ENCODE results near the gene OSBPL1A. TPM values are rescaled to one million over a fixed set of nuclear protein-coding genes. Genes with fewer than 3 reads are reported as not detected.
"Not testable (repeated sequence)": the region's sequence is repeated elsewhere in the genome, so short reads cannot be mapped to it uniquely, and the experiment has no call there.

The OSBPL1A gene
- total RNA-seq, 2 experiments from 2014 or later: 2.4 to 2.7 TPM

- H3K4me1 Mint-ChIP-seq (ENCODE audit: low read depth): no peaks in the 10 kb centered on the region
- no peak overlapping the region for H3K4me3 Mint-ChIP-seq
- no peaks in the 10 kb centered on the region for H3K9me3 Mint-ChIP-seq
- intact Hi-C loops (cut with micrococcal nuclease): no loop called here
- H3K36me3 Mint-ChIP-seq (ENCODE audit: low read depth): no peaks in the 10 kb centered on the region
- DNase-seq: no peak
- H3K27ac Mint-ChIP-seq: no peak overlapping the region
- CTCF ChIA-PET: interaction anchor here (0.6 kb wide), 1 partner anchor 1612 kb away, joined by 4 read pairs; no protein-coding TSS in a partner anchor
- no peaks in the 10 kb centered on the region for H3K27me3 Mint-ChIP-seq (ENCODE audit: low read depth)
Measured at GRCh38 chr18:24160086-24160485, 237.5 kb downstream of the OSBPL1A start.

GRCh38 chr18:24157855-24158254 is 239.8 kb downstream of the OSBPL1A start:
- no peaks in the 10 kb centered on the region for H3K9me3 Mint-ChIP-seq
- intact Hi-C loops (cut with micrococcal nuclease): no loop called here
- H3K4me3 Mint-ChIP-seq: no peak overlapping the region
- H3K36me3 Mint-ChIP-seq (ENCODE audit: low read depth): no peaks in the 10 kb centered on the region
- CTCF ChIA-PET: interaction anchor here (0.6 to 0.7 kb wide), 2 partner anchors 118 to 218 kb away, joined by 3 read pairs; no protein-coding TSS in a partner anchor
- DNase-seq: no peak
- no peak overlapping the region for H3K27ac Mint-ChIP-seq
- H3K27me3 Mint-ChIP-seq (ENCODE audit: low read depth): no peaks in the 10 kb centered on the region
- no peaks in the 10 kb centered on the region for H3K4me1 Mint-ChIP-seq (ENCODE audit: low read depth)

GRCh38 chr18:24153397-24153796 is 244.2 kb downstream of the OSBPL1A start:
- no peak overlapping the region for H3K4me3 Mint-ChIP-seq
- no peaks in the 10 kb centered on the region for H3K36me3 Mint-ChIP-seq (ENCODE audit: low read depth)
- no peaks in the 10 kb centered on the region for H3K27me3 Mint-ChIP-seq (ENCODE audit: low read depth)
- intact Hi-C loops (cut with micrococcal nuclease): no loop called here
- DNase-seq: no peak
- H3K27ac Mint-ChIP-seq: no peak overlapping the region
- CTCF ChIA-PET: no interaction called here
- no peaks in the 10 kb centered on the region for H3K4me1 Mint-ChIP-seq (ENCODE audit: low read depth)
- no peaks in the 10 kb centered on the region for H3K9me3 Mint-ChIP-seq

GRCh38 chr18:24149591-24149990 is 248.0 kb downstream of the OSBPL1A start:
- H3K4me3 Mint-ChIP-seq, CTCF ChIA-PET: not testable (repeated sequence)

GRCh38 chr18:24142376-24142775 is 255.2 kb downstream of the OSBPL1A start:
- intact Hi-C loops (cut with micrococcal nuclease): no loop called here
- DNase-seq: no peak
- Mint-ChIP-seq H3K27me3 (ENCODE audit: low read depth) (peaks cover 11% of the 10 kb centered on the region), H3K4me1 (ENCODE audit: low read depth) (peaks cover 7% of the 10 kb centered on the region), H3K27ac (no peak overlapping the region), H3K36me3 (ENCODE audit: low read depth) (no peaks in the 10 kb centered on the region), H3K4me3 (no peak overlapping the region), H3K9me3 (no peaks in the 10 kb centered on the region)
- CTCF ChIA-PET: no interaction called here

More at GRCh38 chr18:24149591-24149990, 248.0 kb downstream of the OSBPL1A start:
- intact Hi-C loops (cut with micrococcal nuclease); H3K9me3 Mint-ChIP-seq; H3K27ac Mint-ChIP-seq; H3K36me3 Mint-ChIP-seq (ENCODE audit: low read depth); DNase-seq; H3K27me3 Mint-ChIP-seq (ENCODE audit: low read depth); H3K4me1 Mint-ChIP-seq (ENCODE audit: low read depth): not testable (repeated sequence)

GRCh38 chr18:24140697-24141096 is 256.9 kb downstream of the OSBPL1A start:
- Mint-ChIP-seq H3K27me3 (ENCODE audit: low read depth) (peaks cover 11% of the 10 kb centered on the region), H3K36me3 (ENCODE audit: low read depth) (no peaks in the 10 kb centered on the region), H3K4me3 (no peak overlapping the region), H3K27ac (no peak overlapping the region), H3K4me1 (ENCODE audit: low read depth) (peaks cover 7% of the 10 kb centered on the region), H3K9me3 (no peaks in the 10 kb centered on the region)
- CTCF ChIA-PET: no interaction called here
- DNase-seq: no peak
- intact Hi-C loops (cut with micrococcal nuclease): no loop called here

GRCh38 chr18:24138789-24139616 is 258.6 kb downstream of the OSBPL1A start, which contains the start of gene CABYR:
Gene CABYR, plus strand, starts transcription at chr18:24139062. Its CDS starts 4,053 bp downstream, at chr18:24143115.
- Mint-ChIP-seq H3K27me3 (ENCODE audit: low read depth) (peaks cover 11% of the 10 kb centered on the region), H3K4me1 (ENCODE audit: low read depth) (peaks cover 7% of the 10 kb centered on the region), H3K27ac (no peak within 1 kb of the TSS), H3K36me3 (ENCODE audit: low read depth) (no peaks in the 10 kb centered on the region), H3K9me3 (no peaks in the 10 kb centered on the region), H3K4me3 (peak within 1 kb of the TSS; percentile 90)
- CTCF ChIA-PET: interaction anchor here (0.8 to 1.4 kb wide), 6 partner anchors 8 to 597 kb away, joined by 3 to 4 read pairs (median 4); no protein-coding TSS in a partner anchor
- peak; percentile 86 for DNase-seq
- intact Hi-C loops (cut with micrococcal nuclease): loop anchor here (5.0 kb wide), 1 partner anchor 512 kb away; no protein-coding TSS in a partner anchor

GRCh38 chr18:24138409-24138788 is 259.2 kb downstream of the OSBPL1A start:
- Mint-ChIP-seq H3K27ac (no peak overlapping the region), H3K36me3 (ENCODE audit: low read depth) (no peaks in the 10 kb centered on the region), H3K9me3 (no peaks in the 10 kb centered on the region), H3K27me3 (ENCODE audit: low read depth) (peaks cover 11% of the 10 kb centered on the region), H3K4me3 (peak overlapping the region; percentile 90), H3K4me1 (ENCODE audit: low read depth) (peaks cover 7% of the 10 kb centered on the region)
- CTCF ChIA-PET: interaction anchor here (0.8 to 1.4 kb wide), 6 partner anchors 9 to 596 kb away, joined by 3 to 4 read pairs (median 4); no protein-coding TSS in a partner anchor
- no peak for DNase-seq
- intact Hi-C loops (cut with micrococcal nuclease): loop anchor here (5.0 kb wide), 1 partner anchor 511 kb away; no protein-coding TSS in a partner anchor

- intact Hi-C loops (cut with micrococcal nuclease): loop anchor here (5.0 kb wide), 1 partner anchor 510 kb away; no protein-coding TSS in a partner anchor
- H3K27me3 Mint-ChIP-seq (ENCODE audit: low read depth): peaks cover 11% of the 10 kb centered on the region
- no peaks in the 10 kb centered on the region for H3K36me3 Mint-ChIP-seq (ENCODE audit: low read depth)
- CTCF ChIA-PET: interaction anchor here (1.2 kb wide), 1 partner anchor 12 kb away, joined by 4 read pairs; no protein-coding TSS in a partner anchor
- no peak overlapping the region for H3K27ac Mint-ChIP-seq
- peaks cover 7% of the 10 kb centered on the region for H3K4me1 Mint-ChIP-seq (ENCODE audit: low read depth)
- H3K4me3 Mint-ChIP-seq: no peak overlapping the region
- no peaks in the 10 kb centered on the region for H3K9me3 Mint-ChIP-seq
- DNase-seq: no peak
Measured at GRCh38 chr18:24136967-24137373, 260.7 kb downstream of the OSBPL1A start.

GRCh38 chr18:24130494-24130893 is 267.1 kb downstream of the OSBPL1A start:
- CTCF ChIA-PET: interaction anchor here (0.6 kb wide), 1 partner anchor 262 kb away, joined by 4 read pairs; no protein-coding TSS in a partner anchor
- intact Hi-C loops (cut with micrococcal nuclease): no loop called here
- DNase-seq: no peak
- H3K4me3 Mint-ChIP-seq: no peak overlapping the region
- no peaks in the 10 kb centered on the region for H3K4me1 Mint-ChIP-seq (ENCODE audit: low read depth)
- H3K27me3 Mint-ChIP-seq (ENCODE audit: low read depth): no peaks in the 10 kb centered on the region
- H3K9me3 Mint-ChIP-seq: no peaks in the 10 kb centered on the region
- H3K36me3 Mint-ChIP-seq (ENCODE audit: low read depth): peaks cover 9% of the 10 kb centered on the region
- no peak overlapping the region for H3K27ac Mint-ChIP-seq

GRCh38 chr18:24128700-24129099 is 268.9 kb downstream of the OSBPL1A start:
- intact Hi-C loops (cut with micrococcal nuclease): no loop called here
- CTCF ChIA-PET: no interaction called here

GRCh38 chr18:24127735-24128134 is 269.9 kb downstream of the OSBPL1A start:
- Mint-ChIP-seq H3K4me1 (ENCODE audit: low read depth) (no peaks in the 10 kb centered on the region), H3K36me3 (ENCODE audit: low read depth) (peaks cover 12% of the 10 kb centered on the region), H3K4me3 (no peak overlapping the region), H3K27ac (no peak overlapping the region), H3K27me3 (ENCODE audit: low read depth) (no peaks in the 10 kb centered on the region), H3K9me3 (no peaks in the 10 kb centered on the region)
- CTCF ChIA-PET: interaction anchor here (1.2 kb wide), 1 partner anchor 209 kb away, joined by 3 read pairs; no protein-coding TSS in a partner anchor
- intact Hi-C loops (cut with micrococcal nuclease): no loop called here
- no peak for DNase-seq

More at GRCh38 chr18:24128700-24129099, 268.9 kb downstream of the OSBPL1A start:
- Mint-ChIP-seq H3K9me3 (no peaks in the 10 kb centered on the region), H3K27me3 (ENCODE audit: low read depth) (no peaks in the 10 kb centered on the region), H3K4me3 (no peak overlapping the region), H3K4me1 (ENCODE audit: low read depth) (no peaks in the 10 kb centered on the region), H3K27ac (no peak overlapping the region), H3K36me3 (ENCODE audit: low read depth) (peaks cover 12% of the 10 kb centered on the region)
- DNase-seq: no peak

All from activated naive CD4-positive, alpha-beta T cell treated with anti-CD3 and anti-CD28 coated beads for 36 hours (primary cell).